Measurements from ENCODE around the gene SLC29A1.
"Not testable (repeated sequence)": the region's sequence is repeated elsewhere in the genome, so short reads cannot be mapped to it uniquely, and the experiment has no call there.

The SLC29A1 gene

DNA sequence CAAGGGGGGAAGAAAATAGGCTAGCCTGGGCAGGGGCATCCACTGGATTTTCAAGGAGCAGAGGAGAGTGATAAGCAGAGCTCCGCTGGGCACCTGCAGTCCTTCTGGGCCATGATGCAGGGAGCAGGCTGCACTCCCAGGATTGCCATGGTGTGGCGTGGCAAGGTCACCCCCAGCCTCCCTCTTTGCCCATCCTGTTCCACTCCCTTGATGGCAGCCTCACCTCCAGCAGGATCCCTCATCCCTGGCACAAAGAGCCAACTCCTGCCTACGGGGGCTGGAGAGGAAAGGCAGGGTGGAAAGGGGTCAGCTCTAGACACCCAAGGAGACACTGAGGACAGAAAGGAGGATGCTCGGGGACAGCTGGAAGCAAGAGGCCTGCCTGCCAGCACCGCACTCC is 29.1 kb upstream of the SLC29A1 start:
- DNase-seq (ENCODE audit: low read depth) = no peak

DNA sequence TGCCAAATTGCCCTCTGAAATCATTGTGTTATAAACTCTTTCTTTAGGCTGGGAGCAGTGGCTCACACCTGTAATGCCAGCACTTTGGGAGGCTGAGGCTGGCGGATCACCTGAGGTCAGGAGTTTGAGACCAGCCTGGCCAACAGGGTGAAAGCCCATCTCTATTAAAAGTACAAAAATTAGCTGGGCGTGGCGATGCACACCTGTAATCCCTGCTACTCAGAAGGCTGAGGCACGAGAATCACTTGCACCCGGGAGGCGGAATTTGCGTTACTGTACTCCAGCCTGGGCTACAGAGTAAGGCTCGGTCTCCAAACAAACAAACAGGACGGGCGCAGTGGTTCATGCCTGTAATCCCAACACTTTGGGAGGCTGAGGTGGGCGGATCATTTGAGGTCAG is 27.0 kb upstream of the SLC29A1 start:
- DNase-seq (ENCODE audit: low read depth) = not testable (repeated sequence)

DNA sequence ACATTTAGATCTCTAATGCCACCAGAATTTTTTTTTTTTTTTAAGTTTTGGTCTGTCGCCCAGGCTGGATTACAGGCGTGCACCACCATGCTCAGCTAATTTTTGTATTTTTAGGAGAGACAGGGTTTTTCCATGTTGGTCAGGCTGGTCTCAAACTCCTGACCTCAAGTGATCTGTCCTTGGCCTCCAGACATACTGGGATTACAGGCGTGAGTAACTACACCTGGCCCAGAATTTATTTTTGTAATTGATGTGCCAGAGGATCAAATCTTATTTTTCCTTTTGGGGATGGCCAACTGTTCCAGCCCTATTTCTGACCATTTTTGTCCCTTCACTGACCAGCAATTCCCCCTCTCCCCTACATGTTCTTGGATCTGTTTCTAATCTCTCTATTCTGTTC is 24.7 kb upstream of the SLC29A1 start:
- DNase-seq (ENCODE audit: low read depth) = no peak

DNA sequence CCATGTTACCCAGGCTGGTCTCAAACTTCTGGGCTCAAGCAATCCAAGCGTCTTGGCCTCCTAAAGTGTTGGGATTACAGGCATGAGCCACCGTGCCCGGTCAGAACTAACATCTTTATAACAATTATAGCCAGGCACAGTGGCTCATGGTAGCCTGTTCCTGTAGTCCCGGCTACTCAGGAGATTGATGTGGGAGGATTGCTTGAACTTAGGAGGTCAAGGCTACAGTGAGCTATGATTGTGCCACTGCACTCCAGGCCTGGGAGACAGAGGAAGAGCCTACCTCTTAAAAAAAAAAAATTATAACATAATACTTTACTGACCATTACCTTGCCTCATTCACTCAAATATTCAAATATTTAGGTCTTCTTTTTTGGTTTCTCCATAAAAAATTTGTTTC is 23.5 kb upstream of the SLC29A1 start:
- DNase-seq (ENCODE audit: low read depth) = no peak

DNA sequence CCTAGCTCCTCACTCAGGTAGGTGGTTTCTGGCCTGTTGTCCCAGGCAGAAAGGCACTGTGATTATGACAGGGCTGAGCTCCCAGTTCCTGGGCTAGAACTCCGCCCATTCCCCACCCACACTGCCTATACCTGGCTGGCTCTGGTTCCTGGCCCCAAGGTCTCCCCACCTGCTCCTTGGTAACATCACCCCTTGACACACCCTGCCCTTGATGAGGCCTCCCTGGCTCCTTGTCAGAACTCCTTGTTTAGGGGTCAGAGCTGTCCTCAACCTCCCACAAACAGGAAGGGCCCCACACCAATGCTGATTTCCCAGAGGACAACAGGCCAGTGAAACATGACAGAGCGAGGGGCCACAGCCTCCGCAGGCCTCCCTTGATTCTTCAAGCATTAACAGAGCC is 22.2 kb upstream of the SLC29A1 start:
- DNase-seq (ENCODE audit: low read depth) = no peak

DNA sequence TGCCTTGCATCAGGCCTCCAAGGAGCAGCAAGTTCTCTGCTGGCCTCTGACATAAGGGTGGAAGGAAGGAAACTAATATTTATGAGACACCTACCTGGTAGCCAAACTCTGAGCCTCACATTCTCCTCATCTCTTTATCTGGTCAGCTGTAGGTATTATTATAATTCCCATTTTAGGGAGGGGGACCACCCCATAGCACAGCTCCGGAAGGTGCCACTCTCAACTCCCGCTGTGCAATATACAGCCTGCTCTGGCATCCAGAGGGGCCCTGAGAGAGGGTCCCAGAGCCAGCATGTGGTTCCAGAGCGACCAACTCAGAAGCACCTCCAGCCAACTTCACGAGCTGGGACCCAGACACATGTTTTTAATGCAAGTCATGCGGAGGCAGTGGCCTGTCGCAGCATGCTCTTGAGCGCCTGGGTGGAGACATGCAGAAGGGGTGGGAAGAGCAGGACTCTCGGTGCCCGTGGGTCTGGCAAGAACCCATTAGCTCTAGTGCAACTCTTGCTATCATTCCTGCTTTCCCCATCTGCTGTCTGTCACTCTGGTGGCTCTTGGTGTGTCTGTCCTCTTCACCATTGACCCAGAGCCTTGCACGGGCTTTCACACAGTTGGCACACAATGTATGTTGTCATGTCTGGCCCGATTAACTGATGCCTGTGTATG is 21.6 kb upstream of the SLC29A1 start:
- no peak for DNase-seq (ENCODE audit: low read depth)

DNA sequence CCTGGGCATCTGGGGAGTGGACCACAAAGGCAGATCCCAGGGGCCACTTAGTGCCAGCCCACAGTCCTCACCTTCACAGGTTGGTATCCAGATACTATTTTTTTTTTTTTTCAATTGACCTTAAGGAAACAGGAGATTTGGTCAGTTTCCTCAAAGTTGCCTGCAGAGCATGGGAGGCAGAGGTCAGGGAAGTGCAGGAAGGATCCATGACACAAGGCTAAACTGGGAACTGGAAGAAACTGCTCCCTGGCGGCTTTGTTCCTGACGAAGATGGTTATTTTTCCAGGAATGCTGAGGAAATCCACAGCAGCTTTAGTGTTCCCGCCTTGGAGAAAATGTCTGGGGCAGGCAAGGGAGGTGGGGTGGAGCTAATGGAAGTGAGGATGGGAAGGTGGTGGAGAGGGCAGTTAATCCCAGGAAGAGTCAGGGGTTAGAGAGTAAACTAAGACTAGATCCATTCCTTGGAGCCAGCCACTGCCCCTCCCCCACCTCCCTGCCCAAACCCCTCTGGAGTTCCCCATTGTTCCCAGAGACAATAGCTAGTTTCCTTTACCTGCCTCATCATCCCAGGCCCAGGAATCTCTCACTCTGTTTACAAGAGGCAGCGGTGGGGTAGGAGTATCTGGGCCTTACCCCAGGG is 20.9 kb upstream of the SLC29A1 start:
- no peak for DNase-seq (ENCODE audit: low read depth)

DNA sequence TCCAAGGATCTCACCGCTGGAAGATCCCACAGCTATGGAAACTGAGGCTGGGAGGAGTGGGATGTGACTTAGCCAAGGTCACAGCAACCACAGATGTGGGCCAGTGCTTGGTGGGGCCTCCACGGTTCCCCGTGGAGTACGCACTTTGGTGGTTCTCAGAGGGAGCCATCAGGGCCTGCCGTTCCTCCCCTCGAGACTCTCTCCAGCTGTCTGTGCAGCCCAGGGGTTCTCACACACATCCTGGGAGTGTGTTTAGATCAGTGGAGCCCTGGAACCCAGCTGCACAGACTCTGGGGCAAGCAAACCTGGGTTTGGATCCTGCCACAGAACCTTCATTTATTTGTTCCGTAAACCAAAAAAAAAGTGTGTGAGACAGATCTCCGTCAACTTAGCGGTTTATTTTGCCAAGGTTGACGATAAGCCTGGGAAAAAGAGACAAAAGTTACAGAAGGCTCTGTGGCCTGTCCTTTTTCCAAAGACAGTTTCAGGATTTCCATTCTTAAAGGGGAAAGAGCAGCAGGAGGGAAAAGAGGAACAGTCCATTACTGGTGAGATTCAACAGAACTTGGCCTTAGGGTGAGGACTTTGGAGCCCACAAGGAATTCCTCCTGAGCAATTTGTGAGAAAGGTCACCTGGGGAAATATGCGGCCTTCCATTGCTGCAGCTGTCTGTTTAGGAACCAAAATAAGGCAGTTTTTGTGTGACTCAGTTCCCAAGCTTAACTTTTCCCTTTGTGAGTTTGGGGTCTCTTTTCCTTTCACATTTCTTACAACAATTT is 20.2 kb upstream of the SLC29A1 start:
- no peak for DNase-seq (ENCODE audit: low read depth)

DNA sequence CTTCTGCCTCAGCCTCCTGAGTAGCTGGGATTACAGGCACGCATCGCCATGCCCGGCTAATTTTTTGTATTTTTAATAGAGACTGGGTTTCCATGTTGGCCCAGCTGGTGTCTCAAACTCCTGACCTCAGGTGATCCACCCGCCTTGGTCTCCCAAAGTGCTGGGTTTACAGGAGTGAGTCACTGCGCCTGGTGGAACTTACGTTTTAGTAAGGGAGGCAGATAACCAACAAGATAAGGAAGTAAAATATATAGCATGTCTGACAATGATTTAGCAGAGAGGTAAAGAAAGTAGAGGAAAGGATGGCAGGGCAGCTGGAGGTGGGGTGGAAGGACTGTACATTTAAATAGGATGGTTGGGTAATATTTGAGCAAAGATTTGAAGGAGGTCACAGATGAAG is 19.4 kb upstream of the SLC29A1 start:
- no peak for DNase-seq (ENCODE audit: low read depth)

DNA sequence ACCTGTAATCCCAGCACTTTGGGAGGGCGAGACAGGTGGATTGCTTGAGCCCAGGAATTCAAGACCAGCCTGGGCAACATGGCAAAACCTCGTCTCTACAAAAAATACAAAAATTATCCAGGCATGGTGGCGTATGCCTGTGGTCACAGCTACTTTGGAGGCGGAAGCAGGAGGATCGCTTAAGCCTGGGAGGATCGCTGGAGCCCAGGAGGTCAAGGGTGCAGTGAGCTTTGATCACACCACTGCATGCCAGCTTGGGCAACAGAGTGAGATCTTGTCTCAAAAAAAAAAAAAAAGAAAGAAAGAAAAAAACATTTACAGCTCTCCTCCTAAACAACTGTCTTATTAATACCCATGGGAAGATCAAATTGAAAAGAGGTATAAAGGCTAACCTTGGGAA is 15.4 kb upstream of the SLC29A1 start:
- DNase-seq (ENCODE audit: low read depth) = no peak

DNA sequence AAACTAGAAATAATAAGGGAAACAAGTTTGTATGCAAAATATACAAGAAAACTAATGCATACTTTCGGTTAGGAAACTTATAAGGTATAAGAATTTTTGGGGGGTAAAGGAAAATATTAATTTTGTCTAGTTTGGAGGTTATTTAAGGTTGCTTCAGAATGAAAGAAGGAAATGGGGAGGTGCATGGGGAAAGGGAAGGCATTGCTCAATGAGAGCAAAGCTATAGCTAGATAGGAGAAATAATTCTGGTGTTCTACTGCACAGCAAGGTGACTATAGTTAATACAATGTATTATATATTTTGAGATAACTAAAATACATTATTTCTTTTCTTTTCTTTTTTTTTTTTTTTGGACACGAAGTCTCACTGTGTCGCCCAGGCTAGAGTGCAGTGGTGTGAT is 12.1 kb upstream of the SLC29A1 start:
- no peak for DNase-seq (ENCODE audit: low read depth)

DNA sequence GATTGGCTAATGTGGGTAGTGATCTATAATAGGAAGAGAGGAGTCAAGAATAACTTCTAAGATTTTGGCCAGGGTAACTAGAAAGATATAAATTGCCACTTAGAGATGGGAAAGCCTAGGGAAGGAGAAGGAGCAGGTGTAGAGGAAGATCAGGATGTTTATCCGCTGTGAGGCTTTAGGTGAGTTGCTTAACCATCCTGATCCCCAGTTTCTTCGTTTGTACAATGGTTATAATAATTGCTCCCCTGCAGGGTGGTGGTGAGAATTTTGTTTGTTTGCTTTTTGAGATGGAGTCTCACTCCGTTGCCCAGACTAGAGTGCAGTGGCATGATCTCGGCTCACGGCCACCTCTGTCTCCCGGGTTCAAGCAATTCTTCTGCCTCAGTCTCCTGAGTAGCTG is 9.1 kb upstream of the SLC29A1 start:
- no peak for DNase-seq (ENCODE audit: low read depth)

DNA sequence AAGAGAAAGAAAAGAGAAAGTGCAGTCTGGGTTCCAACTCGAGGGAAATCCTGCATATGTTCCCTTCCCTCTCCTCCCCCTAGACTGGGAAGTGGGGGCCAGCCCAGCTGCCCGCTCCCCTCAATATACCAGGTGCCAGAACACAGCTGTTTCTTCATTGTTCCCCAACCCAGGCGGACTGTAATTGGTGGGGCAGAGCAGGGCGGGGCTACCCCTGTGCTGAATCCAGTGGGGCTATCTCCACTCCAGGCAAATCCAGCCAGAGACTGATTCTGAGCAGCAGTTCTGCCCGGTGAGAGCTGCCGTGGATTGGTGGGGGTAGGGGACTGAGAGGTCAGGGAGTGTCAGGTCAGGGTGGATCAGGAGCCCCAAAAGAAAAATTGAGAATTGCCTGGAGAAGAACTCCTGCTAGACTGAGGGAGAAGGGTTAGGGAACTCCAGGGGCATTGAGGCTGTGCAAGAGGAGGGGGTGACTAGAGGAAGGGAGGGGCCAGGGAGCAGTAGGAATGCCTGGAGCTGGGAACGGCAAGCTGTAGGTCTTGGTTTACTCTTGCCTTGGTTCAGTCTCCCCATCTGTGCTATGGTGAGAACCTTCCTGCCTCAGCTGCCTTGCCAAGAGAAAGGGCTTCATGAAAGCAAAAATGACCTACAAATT is 6.6 kb upstream of the SLC29A1 start, which contains the start of gene MYMX:
Gene MYMX, plus strand, starts transcription at position 250 of the 655 bp plus-strand sequence. CDS start 546 bp downstream, outside the sequence.
- no peak for DNase-seq (ENCODE audit: low read depth)

DNA sequence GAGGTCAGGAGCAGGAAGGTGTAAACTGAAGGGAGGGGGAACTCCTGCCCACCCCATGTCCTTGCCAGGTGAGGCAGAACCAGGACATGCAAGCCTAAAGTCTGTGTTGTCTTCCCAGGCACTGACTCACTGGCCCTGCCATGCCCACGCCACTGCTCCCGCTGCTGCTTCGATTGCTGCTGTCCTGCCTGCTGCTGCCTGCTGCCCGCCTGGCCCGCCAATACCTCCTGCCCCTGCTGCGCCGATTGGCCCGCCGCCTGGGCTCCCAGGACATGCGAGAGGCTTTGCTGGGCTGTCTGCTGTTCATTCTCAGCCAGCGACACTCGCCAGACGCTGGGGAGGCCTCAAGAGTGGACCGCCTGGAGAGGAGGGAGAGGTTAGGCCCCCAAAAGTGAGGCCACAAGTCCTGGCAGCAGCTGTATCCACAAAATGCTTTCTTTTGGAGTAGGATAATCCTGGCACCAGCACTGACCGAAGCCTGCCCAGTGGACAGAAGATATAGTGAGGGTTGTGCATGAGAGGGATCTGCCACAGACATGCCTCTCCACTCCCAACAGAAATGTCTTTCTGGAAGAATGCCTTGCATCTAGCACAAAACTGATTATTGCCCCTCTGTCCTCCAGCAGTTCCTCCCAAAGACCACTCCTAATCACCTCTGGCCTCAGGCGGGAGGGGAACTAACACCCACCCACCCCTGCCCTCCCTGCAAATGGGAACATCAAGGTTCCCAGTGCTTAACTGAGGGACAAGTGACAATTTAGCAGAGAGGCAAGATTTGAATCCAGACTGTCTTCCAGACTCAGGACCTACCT is 5.9 kb upstream of the SLC29A1 start:
- DNase-seq (ENCODE audit: low read depth) = no peak

DNA sequence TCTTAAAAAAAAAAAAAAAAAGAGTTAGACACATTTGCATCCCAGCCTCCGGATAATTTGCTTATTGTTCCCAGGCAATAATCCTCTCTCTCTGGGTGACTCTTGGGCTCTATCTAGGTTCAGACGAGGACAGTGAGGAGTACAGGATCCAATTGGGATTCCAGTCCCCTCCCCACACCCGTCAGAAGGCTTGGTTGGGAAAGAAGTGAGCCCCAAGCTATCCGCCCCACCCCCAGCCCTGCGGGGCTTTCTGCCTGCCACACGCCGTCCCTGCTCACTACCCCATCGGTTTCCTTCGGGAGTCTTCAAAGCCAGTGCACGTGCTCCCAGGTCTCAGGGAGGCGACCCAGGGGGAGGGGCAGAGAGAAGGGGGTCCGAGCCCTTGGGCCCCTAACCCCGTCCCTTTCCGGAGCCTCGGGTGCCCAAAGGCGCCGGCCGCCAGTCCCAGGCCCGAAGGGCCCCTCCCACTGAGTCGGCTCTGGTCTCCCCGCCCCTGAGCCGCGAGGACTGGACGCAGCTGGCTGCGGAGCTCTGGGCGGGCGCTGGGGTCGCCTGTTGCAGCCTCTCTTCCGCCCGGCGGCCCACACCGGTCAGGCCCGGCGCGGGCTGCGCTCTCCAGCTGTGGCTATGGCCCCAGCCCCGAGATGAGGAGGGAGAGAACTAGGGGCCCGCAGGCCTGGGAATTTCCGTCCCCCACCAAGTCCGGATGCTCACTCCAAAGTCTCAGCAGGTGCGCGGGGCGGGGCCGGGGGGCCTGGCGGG is 4.2 kb upstream of the SLC29A1 start:
- DNase-seq (ENCODE audit: low read depth) = no peak

DNA sequence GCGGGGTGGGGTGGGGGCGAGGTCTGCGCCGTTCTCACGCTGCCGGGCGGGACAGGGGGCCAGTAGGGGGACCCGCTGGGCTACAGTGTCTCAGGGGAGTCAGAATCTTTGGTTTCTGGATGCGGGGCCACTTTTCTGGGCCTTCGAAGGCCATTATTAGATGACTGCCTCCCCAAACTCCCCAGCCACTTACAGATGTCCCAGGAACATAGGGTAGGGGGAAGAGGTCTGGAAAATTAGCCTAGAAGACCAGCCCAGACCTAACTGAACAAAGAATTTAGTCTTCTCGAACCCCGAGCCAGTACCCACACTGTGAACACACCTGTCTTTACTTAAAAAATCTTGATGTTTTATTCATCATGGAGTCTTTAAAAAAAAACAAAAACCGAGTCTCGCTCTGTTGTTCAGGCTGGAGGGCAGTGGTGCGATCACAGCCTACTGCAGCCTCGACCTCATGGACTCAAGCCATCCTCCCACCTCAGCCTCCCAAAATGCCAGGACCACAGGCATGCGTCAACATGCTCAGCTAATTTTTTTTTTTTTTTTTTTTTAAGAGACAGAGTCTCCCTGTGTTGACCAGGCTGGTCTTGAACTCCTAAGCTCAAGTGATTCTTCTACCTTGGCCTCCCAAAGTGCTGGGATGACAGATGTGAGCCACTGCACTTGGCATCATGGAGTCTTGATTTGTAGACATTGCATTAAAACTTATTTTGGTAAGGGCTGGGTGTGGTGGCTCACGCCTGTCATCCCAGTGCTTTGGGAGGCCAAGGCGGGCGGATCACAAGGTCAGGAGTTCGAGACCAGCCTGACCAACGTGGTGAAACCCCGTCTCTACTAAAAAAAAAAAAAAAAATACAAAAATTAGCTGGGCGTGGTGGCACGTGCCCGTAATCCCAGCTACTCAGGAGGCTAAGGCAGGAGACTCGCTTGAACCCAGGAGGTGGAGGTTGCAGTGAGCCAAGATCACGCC is 3.3 kb upstream of the SLC29A1 start:
- no peak for DNase-seq (ENCODE audit: low read depth)

DNA sequence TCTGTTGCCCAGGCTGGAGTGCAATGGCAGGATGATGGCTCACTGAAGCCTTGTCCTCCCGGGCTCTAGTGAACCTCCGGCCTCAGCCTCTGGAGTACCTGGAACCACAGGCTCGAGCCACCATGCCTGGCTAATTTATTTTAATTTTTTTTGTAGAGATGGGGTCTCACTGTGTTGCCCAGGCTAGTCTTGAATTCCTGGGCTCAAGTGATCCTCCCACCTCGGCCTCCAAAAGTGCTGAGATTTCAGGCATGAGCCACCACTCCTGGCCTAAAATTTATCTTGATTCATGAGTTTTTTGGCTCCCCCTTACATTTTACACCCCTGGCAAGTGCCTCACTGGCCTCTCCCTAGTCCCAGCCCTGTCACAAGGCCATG is 2.5 kb upstream of the SLC29A1 start:
- DNase-seq (ENCODE audit: low read depth) = no peak

DNA sequence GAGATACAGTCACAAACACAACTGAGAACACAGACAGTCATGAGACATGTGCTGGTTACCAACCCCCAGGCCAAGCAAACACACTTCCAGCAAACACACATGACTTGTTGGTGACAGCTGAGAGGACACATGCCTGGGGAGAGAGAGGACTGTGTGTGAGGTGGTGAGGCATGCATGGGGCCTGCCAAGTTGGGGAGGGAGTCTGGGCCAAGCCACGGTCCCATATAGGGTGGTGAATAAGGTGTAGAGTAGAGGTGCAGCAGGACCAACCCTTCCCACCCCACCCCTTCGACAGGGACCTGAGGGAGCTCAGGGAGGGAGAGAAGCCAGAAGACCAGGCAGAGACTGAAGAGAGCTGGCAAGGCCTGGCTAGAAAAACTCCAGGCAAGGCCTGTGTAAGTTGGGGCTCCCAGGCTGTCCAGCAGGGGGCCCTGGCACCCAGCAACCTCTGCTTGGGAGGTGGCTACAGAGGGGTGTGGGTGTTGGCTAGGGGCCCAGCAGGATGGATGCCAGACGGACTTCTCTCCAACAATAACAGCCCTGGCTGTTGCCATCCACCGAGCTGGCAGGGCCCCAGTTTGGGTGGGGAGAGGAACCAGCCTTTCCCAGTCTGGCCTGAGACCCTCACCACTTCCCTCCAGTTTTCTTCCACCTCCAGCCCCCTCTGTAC is 2.0 kb upstream of the SLC29A1 start:
- DNase-seq (ENCODE audit: low read depth) = peak; percentile 51

DNA sequence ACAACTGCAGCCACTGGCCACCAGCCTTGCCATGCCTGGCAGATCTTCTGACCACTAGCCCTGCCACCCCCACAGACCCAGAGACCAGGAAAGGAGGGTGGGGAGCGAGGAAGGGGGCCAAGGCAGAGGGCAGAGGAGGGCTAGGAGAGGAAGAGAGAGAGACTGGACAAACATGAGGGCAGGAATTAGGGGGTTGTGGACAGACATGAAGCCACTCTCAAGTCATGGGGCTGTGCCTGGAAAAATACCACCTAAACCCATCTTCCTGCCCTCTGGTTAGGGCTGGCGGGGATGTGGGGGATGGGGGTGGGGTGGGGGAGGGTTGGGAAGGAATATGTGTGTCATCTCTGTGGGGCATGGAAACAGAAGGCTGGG is 1.4 kb upstream of the SLC29A1 start:
- no peak for DNase-seq (ENCODE audit: low read depth)

Data from activated T-helper 9 cell treated with anti-CD3 and anti-CD28 coated beads, Interleukin-2, amount 50 U/mL, for 16 hours (primary cell).